GM18907 (cell line): Measurements from ENCODE around the gene SHFL.

Experiments used
- ATAC-seq: cut with Tn5 transposase; IDR thresholded peaks from one replicate; pipeline ENCODE4 v1.9.1; 2021; ENCODE audit warnings: mild to moderate bottlenecking, moderate library complexity; ENCODE audit not compliant: unreplicated experiment

The SHFL gene

DNA sequence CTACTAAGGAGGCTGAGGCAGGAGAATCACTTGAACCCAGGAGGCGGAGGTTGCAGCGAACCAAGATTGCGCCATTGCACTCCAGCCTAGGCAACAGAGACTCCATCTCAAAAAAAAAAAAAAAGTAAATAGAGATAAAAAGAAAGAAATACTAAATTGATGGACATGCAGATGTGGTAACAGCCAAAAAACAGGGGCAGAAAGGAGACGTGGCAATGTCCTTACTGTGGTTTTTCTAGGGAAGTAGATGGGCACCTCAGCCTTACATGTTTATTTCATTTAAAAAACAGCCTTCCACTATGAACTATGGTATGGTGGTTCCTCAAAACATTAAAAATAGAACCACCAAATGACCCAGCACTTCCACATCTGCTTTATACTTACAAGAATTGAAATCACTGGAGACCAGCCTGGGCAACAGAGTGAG lies 40.1 kb downstream of the SHFL start:
- ATAC-seq = no peak

DNA sequence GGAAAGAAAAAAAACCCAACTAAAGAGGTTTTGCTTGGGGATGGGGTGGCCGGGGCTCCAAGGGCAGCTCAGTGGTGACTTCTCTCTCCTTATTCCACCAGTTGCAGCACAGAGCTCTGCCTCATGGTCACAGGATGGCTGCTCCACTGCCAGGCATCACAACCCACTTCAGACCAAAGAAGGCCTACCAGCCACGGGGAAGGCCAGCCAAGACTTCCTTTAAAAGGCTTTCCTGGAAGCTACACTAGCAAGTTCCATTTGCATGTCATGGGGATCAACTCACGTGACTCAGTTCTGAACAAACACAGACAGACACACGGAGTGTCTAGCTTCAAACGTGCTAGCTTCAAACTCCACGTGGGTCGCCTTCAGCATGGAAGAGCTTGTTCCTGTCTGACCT lies 46.8 kb downstream of the SHFL start:
- no peak for ATAC-seq

DNA sequence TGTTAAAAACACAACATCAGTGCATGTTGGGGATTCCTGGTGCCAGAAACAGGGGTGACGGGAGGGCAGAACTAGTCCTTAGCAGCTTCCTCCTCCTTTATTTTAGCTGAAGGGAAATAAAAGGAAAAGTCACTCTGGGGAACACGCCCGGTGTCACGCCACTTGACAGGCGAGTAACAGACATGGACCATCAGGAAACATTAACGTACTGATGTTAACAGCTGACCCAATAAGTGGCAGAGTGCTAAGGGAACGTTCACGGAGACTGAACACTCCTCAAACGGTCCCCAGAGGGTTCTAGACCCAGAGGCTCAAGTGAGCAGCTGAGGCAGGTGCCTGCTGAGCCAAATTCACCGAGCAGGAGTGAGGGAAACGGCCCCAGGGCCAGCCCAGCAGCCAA lies 47.5 kb downstream of the SHFL start:
- no peak for ATAC-seq

DNA sequence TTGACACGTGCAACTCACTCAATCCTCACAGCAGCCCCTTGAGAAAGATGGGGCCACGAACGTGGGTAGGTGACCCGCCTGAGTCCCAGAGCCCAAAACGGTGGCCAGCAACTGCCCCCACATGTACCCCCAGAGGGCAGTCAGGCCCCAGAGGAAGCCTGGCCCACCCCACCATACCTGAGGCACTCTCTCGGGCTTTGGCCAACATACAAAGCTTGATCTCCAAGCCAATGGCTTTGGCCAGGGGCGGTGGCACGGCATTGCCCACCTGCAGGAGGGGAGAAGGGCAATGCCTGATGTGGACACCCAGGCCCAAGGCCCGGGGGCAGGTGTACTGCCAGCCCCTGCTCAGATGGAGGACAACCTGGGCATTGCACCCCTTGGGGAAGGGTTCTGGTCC lies 47.9 kb downstream of the SHFL start:
- no peak for ATAC-seq

DNA sequence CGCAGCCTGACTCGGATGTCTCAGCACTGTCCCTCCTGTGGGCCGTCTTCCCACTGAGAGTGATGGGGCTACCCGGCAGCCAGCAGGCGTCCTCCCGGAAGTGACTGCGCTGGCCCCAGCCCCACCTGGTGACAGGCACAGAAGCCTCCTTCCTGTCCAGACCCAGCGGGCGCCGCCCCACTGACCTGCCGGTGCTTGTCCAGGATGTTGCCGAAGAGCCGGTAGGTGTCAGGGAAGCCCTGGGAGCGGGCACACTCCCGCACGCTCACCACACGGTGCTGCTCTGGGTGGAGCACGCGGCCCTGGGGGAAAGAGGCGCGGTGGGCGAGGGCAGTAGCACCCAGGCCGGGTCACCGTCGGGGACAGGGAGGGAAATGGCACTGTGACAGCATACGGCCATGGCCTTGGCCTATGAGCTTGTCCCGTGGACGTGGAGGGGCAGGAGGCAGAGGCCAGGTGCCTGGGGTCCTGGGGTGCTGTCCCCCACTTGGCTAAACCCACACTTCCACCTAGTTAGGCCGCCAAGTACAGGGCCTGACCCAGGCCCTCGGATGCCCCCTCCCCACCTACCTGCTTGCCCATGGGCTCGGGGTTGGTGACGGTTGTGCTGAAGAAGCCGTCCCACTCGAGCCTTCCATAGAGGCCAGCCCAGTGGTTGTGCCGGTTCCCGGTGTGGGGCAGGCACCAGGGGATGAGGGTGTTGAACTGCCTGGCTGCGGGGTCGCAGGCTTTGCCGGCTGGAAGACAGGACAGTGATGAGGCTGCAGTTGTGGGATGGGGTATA lies 49.6 kb downstream of the SHFL start:
- ATAC-seq = no peak

DNA sequence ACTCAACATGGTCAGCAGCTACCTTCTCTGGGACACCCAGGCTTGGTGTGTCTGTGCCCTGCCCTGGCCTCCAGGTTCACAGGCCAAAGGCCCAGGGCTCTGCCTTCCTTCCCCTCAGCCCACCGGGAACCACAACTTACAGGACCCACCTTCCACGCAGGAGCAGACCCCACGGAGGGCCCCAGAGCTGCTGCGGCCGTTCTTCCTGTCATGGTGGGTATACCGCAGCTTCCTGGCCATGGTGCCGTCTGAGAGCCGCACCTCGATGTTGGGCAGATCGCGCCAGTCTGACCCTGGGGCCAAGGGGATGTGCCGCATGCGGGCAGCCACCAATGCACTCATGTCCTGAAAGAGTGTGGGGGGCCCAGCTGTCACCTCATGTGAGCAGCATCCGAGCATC lies 50.8 kb downstream of the SHFL start:
- no peak for ATAC-seq

DNA sequence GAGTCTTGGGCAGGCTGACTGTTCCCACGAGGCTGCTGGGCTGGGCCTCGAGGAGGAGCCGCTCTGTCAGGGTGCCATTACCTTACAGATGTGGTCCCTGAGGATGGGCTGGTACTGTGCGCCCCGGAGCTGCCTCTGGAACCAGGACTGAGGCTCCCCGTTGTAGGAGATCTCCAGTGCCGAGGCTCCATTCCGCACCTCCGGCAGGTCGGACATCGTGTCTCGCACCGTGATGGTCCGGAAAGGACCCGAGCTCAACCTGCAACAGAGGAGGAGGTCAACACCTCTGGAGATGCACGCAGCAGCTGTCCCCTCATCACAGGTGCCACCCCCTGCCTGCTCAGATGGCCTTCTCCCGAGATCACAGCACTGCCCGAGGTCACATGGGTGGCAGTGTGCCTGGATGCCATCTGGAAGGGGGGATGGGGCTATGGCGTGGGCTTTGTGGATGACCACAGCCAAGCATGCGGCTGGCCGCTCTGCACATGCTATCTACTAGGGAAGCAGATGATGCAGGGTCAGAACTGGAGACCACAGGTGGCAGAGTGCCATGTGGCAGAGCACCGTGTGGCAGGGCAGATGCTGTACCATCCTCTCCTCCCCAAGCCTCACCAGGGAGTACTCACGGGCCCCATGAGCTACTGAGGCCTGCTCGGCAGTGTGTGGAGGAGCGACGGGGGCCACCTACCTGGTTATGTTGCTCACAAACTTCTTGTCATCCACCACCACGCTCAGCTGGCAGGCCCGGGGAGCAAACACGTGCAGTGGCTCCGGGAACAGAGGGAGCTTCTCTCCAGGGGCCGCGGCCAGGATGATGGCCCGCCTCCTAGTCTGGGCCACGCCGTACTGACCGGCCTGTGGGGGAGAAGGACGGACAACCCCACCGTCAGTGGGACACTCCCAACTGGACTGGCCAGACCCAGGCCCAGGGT lies 51.9 kb downstream of the SHFL start:
- ATAC-seq = no peak

DNA sequence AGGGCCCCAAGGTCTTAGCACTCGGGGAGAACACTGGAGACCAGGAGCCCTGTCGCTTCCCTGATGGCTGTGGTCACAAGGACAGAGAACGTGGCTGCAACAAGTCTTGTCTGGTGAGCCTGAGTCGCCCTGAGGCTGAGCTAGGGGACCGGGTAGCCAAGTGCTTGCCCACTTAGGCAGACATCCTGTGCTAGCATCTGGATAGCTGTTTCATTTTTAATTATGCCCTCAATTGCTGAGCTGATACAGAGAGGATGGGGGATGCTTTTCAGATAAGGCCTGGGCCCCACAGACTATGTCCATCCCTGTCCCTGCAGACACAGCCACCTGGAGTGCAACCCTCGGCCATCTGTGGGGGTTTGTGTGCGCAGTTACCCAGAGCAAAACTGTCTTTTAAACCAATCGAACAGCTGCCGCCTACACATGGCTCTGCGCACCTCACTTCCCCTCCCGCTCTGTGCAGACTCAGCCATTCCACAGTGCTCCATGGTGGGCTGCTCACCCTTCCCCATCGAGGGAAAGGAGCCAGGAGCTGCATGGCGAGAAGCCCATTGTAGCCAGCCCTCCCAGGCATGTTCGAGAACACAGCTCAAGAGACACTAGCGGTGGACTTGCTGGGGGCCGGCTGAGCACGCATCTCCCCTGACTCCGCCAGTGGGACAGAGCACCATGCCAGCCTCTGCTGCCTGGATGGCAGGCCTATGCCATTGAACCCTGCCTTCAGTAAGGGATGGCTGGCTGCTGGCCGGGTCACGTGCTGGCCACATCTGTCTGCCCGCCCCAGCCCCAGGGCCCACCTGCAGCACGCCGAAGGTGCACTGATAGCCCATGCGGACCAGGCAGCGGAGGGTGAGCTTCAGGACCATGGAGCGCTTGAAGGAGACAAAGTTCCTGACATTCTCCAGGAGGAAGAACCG lies 53.0 kb downstream of the SHFL start:
- ATAC-seq = no peak

DNA sequence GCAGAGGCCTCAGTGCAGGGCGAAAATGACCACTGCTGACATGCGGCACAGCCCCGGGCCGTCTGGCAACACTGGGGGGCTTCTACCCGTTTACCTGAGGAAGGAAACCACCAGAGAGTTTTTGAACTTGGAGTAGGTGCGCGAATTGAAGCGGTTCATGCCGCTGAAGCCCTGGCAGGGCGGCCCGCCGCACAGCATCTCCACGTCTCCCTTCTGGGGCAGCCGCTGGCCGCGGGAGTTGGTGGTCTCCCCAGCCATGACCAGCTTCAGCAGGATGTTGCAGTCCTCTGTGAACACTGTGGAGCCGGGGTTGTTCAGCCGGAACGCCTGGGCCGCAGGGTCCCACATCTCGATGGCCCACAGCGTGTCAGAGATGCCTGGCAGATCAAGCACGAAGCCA lies 53.8 kb downstream of the SHFL start:
- ATAC-seq = no peak

DNA sequence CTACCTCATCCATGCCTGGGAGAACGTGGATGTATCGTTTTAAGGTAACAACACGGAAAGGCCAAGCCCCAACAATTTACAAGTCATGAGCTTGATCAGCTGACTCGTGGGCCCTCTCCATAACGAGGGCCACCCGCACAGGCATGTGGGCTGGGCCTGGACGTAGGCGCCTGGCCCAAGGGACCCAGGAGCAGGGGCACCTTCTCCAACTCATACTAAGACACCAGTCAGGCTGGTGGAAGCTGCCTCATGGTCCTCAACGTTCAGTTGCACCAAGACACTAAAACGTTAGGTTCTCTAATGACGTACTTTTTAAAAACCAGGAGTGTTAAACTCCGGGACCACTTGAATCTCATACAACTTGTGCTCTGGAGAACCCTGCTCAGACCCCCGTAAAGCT lies 55.4 kb downstream of the SHFL start:
- ATAC-seq = no peak

DNA sequence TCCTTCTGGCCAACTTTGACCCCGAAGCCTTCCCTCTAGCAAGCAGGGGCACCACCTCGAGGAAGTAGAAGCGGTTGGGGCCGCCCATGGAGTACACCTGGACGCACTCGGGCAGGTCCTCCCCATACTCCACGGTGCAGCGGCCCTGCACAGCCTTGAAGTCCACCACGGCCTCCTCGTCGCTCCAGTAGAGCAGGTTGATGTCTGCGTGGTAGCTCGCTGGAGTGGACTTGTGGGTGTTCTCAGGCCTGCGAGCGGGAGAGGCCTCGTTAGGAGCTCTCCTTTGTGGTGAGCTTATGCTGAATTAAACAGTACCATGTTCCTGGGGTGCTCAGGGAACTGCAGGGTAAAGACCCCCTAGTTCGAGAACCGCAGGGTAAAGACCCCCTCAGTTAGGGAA lies 55.9 kb downstream of the SHFL start:
- ATAC-seq = no peak
